AG09309 (cell line): Measurements from ENCODE around the gene AHCTF1.
"Not testable (repeated sequence)": the region's sequence is repeated elsewhere in the genome, so short reads cannot be mapped to it uniquely, and the experiment has no call there.

Source experiments
- DNase-seq: peaks from one replicate; pipeline ENCODE4 v3.0.0-alpha.2; 2010; ENCODE audit warnings: low read depth
- H3K4me3 ChIP-seq: 2 replicates; pipeline ENCODE4 v1.5.1; 2011; ENCODE audit warnings: mild to moderate bottlenecking, low read depth, low read length, moderate library complexity; ENCODE audit not compliant: control insufficient read depth
- CTCF ChIP-seq: IDR thresholded peaks from 2 replicates; pipeline ENCODE4 v1.5.1; 2011; ENCODE audit warnings: mild to moderate bottlenecking, low read depth, low read length, inconsistent platforms; ENCODE audit not compliant: insufficient read depth, control insufficient read depth; ENCODE audit errors: missing control alignments

Gene AHCTF1

GRCh38 chr1:246843876-246844275 is 87.9 kb downstream of the AHCTF1 start:
- no peak for DNase-seq
- no peak overlapping the region for H3K4me3 ChIP-seq
- TF ChIP-seq CTCF, result no peak

GRCh38 chr1:246840761-246841160 is 91.0 kb downstream of the AHCTF1 start:
- not testable (repeated sequence) for DNase-seq, H3K4me3 ChIP-seq

GRCh38 chr1:246838118-246838456 is 93.7 kb downstream of the AHCTF1 start:
- no peak for DNase-seq
- no peak for TF ChIP-seq CTCF
- no peak overlapping the region for H3K4me3 ChIP-seq

- TF ChIP-seq CTCF, result no peak
- no peak overlapping the region for H3K4me3 ChIP-seq
- no peak for DNase-seq
Observed at GRCh38 chr1:246837418-246838117, 94.2 kb downstream of the AHCTF1 start.

- DNase-seq, result no peak
- no peak for TF ChIP-seq CTCF
- H3K4me3 ChIP-seq, result no peak overlapping the region
Observed at GRCh38 chr1:246836209-246836966, 95.4 kb downstream of the AHCTF1 start.

GRCh38 chr1:246831543-246831942 is 100.2 kb downstream of the AHCTF1 start:
- no peak overlapping the region for H3K4me3 ChIP-seq
- no peak for TF ChIP-seq CTCF
- no peak for DNase-seq

- H3K4me3 ChIP-seq, result no peak overlapping the region
- no peak for DNase-seq
- no peak for TF ChIP-seq CTCF
Observed at GRCh38 chr1:246828818-246829217, 102.9 kb downstream of the AHCTF1 start.
